CD4-positive, alpha-beta T cell treated with Interleukin-2 at 100 ng/mL for 4 hours (primary cell): Measurements from ENCODE around the gene GSDMA.

Experiments
- DNase-seq: peaks from one replicate; pipeline ENCODE4 v3.0.0-alpha.2; 2020; ENCODE audit warnings: low spot score

GSDMA gene

GRCh38 chr17:39962642-39963220, at the start of gene GSDMA:
Gene GSDMA, plus strand, starts transcription at chr17:39963004. Its CDS starts 2,684 bp downstream, at chr17:39965688.
- DNase-seq = no peak

- DNase-seq = no peak
Observed at GRCh38 chr17:39913989-39914388, 48.8 kb upstream of the GSDMA start.

- no peak for DNase-seq
Observed at GRCh38 chr17:39915559-39915958, 47.2 kb upstream of the GSDMA start.

- no peak for DNase-seq
Observed at GRCh38 chr17:39916918-39917317, 45.9 kb upstream of the GSDMA start.

- DNase-seq = no peak
Observed at GRCh38 chr17:39919087-39919683, 43.6 kb upstream of the GSDMA start.

GRCh38 chr17:39920218-39921210, 42.3 kb upstream of the GSDMA start:
- peak; percentile 79 for DNase-seq

DNA sequence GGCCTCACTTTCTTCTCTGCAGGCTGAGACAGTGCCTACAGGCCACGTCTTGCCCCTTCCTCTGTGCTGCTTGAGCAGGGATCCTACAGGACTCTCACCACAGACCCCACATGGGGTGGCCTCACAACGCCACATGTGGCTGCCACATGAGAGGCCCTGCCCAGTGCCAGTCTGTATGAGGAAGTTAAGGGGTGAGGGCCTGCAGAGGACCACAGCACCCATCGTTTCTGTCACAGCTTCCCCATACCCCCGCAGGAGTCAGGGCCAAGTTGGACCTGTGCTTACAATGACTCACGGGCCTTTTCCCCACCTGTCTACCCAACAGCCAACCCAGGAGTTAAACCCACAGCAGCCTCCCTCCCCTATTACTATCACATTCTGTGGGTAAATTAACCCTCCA, 41.5 kb upstream of the GSDMA start:
- DNase-seq = peak; percentile 41

DNA sequence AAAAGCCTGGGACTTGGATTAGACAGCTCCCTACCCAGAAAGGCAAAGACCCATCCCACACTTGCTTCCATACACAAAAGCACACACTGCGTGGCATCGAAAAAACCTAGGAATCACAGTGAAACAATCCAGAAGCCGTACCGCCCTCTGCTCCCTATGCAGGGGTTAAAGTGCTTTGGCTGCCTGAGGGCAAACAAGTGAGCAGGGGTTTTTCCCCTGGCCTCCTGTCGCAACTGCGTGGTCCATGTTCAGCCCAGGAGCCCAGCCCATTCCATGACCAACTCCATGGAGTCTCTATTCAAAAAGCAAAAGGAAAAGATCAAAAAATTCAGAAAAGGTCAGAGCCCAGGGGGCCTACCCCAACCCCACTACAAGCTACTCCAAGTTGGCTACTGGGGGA, 40.8 kb upstream of the GSDMA start:
- DNase-seq = no peak

- DNase-seq = no peak
Observed at GRCh38 chr17:39923230-39923629, 39.6 kb upstream of the GSDMA start.

DNA sequence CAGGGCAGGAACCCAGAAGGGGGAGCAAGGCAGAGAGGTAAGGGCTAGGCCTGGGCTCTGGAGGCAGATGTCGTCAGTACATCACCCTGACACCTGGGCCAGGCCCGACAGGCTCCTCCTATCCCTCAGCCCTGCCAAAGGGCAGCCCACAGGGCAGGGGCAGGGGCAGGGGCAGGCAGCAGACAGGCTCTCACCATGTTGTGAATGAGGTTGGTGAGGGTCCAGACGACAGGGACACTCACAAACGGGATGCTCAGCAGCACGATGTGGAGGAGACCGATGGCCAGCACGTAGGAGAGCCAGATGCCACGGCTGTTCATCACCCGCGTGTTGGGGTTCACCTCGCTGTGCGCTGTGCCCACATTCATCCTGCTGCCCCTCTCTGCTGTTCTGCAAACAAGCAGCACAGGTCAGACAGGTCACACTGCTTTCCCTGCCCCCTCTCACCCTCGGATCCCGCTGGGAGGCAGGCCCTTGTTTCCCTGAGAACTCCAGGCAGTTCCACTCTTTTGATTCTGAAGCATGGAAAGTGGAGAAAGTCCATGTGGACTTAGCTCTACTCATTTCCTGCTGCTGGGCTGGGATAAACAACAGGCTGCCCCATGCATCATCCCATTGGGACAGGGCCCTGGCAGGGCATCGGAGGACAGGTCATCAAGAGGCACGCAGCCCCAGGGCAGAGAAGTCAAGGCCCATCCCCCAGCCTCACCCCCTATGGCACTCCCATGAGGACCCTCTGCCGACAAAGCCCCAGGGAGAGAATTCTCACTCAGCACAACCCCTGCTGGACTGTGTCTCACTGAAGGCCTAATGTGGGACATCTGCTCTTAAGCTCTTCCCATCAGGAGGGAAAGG, 38.7 kb upstream of the GSDMA start:
- no peak for DNase-seq

GRCh38 chr17:39924691-39925055, 38.1 kb upstream of the GSDMA start:
- no peak for DNase-seq

- no peak for DNase-seq
Observed at GRCh38 chr17:39925282-39926134, 37.3 kb upstream of the GSDMA start.

DNA sequence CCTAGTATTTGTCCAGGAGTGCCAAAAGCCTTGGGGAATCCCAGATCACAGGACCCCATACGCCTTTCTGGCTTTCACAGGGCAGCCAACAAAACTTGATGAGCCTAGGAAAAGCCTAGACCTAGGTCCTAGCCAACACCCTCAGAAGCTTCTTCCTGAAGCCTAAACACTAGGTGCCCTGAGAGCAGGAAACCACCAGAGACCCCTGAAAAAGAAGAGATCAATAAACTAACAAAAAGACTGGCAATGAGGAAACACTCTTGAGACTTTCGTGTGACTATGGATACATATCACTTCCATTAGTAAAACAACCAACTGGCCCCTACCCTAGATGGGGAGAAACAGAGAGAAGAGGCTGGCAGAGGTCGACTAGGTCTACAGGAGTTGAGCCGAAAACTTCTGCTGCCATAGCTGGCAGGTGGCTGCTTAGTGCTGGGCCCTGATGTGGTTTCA, 36.6 kb upstream of the GSDMA start:
- DNase-seq = no peak

- peak; percentile 68 for DNase-seq
Observed at GRCh38 chr17:39926588-39927100, 36.2 kb upstream of the GSDMA start.

GRCh38 chr17:39927101-39927928, 35.5 kb upstream of the GSDMA start, which contains the start of the genes LRRC3C and ORMDL3:
Gene LRRC3C, plus strand, starts transcription at chr17:39927732. Its CDS starts 13,792 bp downstream, at chr17:39941524.
Gene ORMDL3, minus strand, starts transcription at chr17:39927601. Its CDS starts 3,398 bp downstream, at chr17:39924203.
- peak; percentile 92 for DNase-seq

- DNase-seq = no peak
Observed at GRCh38 chr17:39927929-39928857, 34.6 kb upstream of the GSDMA start.

DNA sequence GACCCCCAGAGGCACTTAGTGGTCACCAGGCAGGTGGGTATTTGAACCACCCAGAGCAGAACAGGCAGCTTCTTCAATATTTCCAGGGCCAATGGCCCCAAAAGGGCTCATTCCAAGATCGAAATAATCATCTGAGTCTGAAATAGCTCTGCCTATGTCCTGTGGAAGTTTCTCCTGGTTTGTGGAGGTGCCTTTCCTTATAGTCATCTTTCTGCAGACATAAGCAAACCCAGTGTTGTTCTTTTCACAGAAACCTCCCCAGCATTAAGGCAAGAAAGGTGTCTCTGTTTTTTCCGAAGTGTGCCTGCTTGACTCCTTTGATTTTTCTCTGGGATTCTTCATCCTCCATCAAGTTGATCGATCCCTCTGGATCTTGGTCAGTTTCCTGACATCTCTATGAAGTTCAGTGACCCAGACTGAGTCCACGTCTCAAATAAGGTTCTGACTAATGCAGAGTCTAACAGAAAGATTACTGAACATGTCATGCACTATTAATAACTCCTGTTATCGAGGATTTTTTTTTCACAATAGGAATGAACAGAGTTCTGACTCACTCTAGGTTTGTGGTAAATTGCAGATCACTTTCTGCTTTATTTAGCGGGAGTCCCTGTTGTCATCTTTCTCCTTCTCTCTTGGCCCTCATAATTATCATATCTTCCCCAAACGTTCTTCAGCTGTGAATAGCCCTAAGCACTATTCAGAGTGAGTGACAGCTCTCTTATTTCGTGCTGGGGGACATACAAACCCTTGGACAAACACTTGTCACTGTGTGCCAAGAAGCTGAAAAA, 33.8 kb upstream of the GSDMA start:
- no peak for DNase-seq
